Liver (tissue), 3 donors: ENCODE measurements around the gene IFI27L1.

Source experiments
- JUND ChIP-seq, 2 donors: IDR thresholded peaks; 2 replicates each; pipeline ENCODE4 v1.6.1; 2016; ENCODE audit warnings: antibody characterized with exemption in 2 of 2
- RXRA ChIP-seq, 2 donors: IDR thresholded peaks; 2 replicates each; pipeline ENCODE4 v1.6.1; 2017 to 2018; ENCODE audit warnings: antibody characterized with exemption in 2 of 2, mild to moderate bottlenecking in 1 of 2
- TF ChIP-seq, protein P1 (sequence below): fragments of 150-350 bp; IDR thresholded peaks from 2 replicates; pipeline ENCODE4 v1.5.1; 2017; ENCODE audit warnings: improper control_type of control experiment, low read depth, low read length; ENCODE audit not compliant: missing input control
- TF ChIP-seq, protein P2 (sequence below): IDR thresholded peaks from 2 replicates; pipeline ENCODE4 v1.6.1; 2016; ENCODE audit warnings: antibody characterized with exemption
- TF ChIP-seq, protein P3 (sequence below): IDR thresholded peaks from 2 replicates; pipeline ENCODE4 v1.6.1; 2016; ENCODE audit warnings: antibody characterized with exemption
- donor health status: healthy.
- donor health status: healthy.

DNA sequence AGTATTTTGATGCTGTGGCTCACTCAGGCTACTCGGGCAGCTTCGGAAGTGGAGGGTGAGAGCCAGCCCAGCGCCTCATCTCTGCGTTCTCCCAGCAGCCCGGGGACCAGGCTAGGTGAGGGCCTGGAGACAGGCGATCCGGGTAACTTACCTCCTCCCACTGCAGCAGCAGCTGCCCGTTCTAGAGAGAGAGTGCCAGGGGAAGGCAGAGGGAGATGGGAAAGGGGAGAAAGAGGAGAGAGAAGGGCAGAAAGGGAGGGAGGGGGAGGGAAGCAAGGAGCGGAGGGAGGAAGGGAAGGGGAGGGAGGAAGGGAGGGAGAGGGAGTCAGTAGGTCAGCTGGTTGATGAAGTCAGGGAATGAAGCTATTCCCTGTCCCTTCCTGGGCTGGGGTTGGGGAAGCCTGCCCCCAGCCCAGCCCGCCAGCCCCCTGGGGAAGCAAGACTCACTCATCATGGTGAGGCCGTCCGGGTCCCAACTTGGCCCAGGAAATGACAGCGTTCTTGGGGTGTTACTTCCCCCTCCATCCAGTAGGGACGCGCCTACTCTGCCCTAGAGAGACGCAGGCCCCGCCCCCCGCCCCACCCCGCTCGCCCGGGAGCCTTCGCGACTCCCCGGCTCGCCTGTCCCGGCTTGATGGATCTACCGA, 48.1 kb downstream of the IFI27L1 start, which contains the start of gene IFI27L2:
- TF ChIP-seq, protein P1, sequence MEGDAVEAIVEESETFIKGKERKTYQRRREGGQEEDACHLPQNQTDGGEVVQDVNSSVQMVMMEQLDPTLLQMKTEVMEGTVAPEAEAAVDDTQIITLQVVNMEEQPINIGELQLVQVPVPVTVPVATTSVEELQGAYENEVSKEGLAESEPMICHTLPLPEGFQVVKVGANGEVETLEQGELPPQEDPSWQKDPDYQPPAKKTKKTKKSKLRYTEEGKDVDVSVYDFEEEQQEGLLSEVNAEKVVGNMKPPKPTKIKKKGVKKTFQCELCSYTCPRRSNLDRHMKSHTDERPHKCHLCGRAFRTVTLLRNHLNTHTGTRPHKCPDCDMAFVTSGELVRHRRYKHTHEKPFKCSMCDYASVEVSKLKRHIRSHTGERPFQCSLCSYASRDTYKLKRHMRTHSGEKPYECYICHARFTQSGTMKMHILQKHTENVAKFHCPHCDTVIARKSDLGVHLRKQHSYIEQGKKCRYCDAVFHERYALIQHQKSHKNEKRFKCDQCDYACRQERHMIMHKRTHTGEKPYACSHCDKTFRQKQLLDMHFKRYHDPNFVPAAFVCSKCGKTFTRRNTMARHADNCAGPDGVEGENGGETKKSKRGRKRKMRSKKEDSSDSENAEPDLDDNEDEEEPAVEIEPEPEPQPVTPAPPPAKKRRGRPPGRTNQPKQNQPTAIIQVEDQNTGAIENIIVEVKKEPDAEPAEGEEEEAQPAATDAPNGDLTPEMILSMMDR, result peak; percentile 8
- TF ChIP-seq RXRA (IDR thresholded peaks at IDR 0.05), result no peak
- no peak for TF ChIP-seq JUND (IDR thresholded peaks at IDR 0.05)
- TF ChIP-seq, protein P2, sequence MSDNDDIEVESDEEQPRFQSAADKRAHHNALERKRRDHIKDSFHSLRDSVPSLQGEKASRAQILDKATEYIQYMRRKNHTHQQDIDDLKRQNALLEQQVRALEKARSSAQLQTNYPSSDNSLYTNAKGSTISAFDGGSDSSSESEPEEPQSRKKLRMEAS, result no peak
- TF ChIP-seq, protein P3, sequence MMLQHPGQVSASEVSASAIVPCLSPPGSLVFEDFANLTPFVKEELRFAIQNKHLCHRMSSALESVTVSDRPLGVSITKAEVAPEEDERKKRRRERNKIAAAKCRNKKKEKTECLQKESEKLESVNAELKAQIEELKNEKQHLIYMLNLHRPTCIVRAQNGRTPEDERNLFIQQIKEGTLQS, result no peak
